Measurements from ENCODE around the gene HIP1R. TPM values are rescaled to one million over a fixed set of nuclear protein-coding genes. Genes with fewer than 3 reads are reported as not detected.

HIP1R gene
- total and polyA plus RNA-seq, 7 donors = 4.5 to 17.6 (median 8.0) TPM

- ATAC-seq = no peak
- H3K36me3 ChIP-seq (ENCODE audit: insufficient read depth in 1 of 2, low read depth in 1 of 2) = no peaks in the 10 kb centered on the region
- H3K27me3 ChIP-seq (ENCODE audit: insufficient read depth in 3 of 3, low read length in 2 of 3) = no peaks in the 10 kb centered on the region
- DNase-seq = no peak
- H3K9me3 ChIP-seq = no peaks in the 10 kb centered on the region
- H3K4me3 ChIP-seq = no peak overlapping the region
- H3K4me1 ChIP-seq = peaks cover 22% of the 10 kb centered on the region
- no peak overlapping the region for H3K27ac ChIP-seq
- intact Hi-C loops (cut with DNase I) = no loop called here
- WGBS, 3 donors = 86 to 89% (median 87%) methylated on average over 18 of the region's 18 CpGs
- TF ChIP-seq CTCF (IDR thresholded peaks at IDR 0.05) = no peak
Observed at GRCh38 chr12:122839907-122840554, 4.8 kb downstream of the HIP1R start.

GRCh38 chr12:122840580-122841513, 5.6 kb downstream of the HIP1R start:
- ATAC-seq = peak; percentile 43 to 73 (median 58)
- Histone ChIP-seq H3K4me1 (peaks cover 22% of the 10 kb centered on the region), H3K27ac (peak overlapping the region; percentile 75), H3K27me3 (ENCODE audit: insufficient read depth in 3 of 3, low read length in 2 of 3) (no peaks in the 10 kb centered on the region), H3K36me3 (ENCODE audit: insufficient read depth in 1 of 2, low read depth in 1 of 2) (no peaks in the 10 kb centered on the region), H3K4me3 (no peak overlapping the region), H3K9me3 (no peaks in the 10 kb centered on the region)
- no peak for TF ChIP-seq CTCF (IDR thresholded peaks at IDR 0.05)
- no peak for DNase-seq
- WGBS, 3 donors = 53 to 67% (median 53%) methylated on average over 26 of the region's 26 CpGs
- intact Hi-C loops (cut with DNase I) = no loop called here

GRCh38 chr12:122841544-122842321, 6.5 kb downstream of the HIP1R start:
- intact Hi-C loops (cut with DNase I) = no loop called here
- peak; percentile 80 to 87 (median 86) for ATAC-seq
- WGBS, 3 donors = 62 to 77% (median 67%) methylated on average over 23 of the region's 23 CpGs

More at GRCh38 chr12:122841544-122842321, 6.5 kb downstream of the HIP1R start:
- Histone ChIP-seq H3K27me3 (ENCODE audit: insufficient read depth in 3 of 3, low read length in 2 of 3) (no peaks in the 10 kb centered on the region), H3K9me3 (no peaks in the 10 kb centered on the region), H3K36me3 (ENCODE audit: insufficient read depth in 1 of 2, low read depth in 1 of 2) (no peaks in the 10 kb centered on the region), H3K4me3 (no peak overlapping the region), H3K27ac (peak overlapping the region; percentile 75), H3K4me1 (peaks cover 15% of the 10 kb centered on the region)
- peak in 1 of 2 donors; percentile 62 for DNase-seq
- no peak for TF ChIP-seq CTCF (IDR thresholded peaks at IDR 0.05)

Measured in psoas muscle (tissue), 8 donors.